H9 (cell line): ENCODE results near the gene EAF1. TPM values are rescaled to one million over a fixed set of nuclear protein-coding genes. Genes with fewer than 3 reads are reported as not detected.

Experiments
- DNase-seq: peaks from one replicate; pipeline ENCODE4 v3.0.0-alpha.2; 2017
- H2AFZ ChIP-seq: one replicate; pipeline ENCODE4 v1.6.1; 2013; ENCODE audit warnings: mild to moderate bottlenecking, low read length, control low read depth, moderate library complexity
- H2AK5ac ChIP-seq: 2 replicates; pipeline ENCODE4 v1.6.1; 2013; ENCODE audit warnings: low read length, control low read depth, mixed read lengths; ENCODE audit not compliant: insufficient read length
- H2BK120ac ChIP-seq: one replicate; pipeline ENCODE4 v1.6.1; 2013; ENCODE audit warnings: low read depth, mild to moderate bottlenecking, low read length, control low read depth, inconsistent platforms; ENCODE audit not compliant: poor library complexity, severe bottlenecking
- H2BK12ac ChIP-seq: 2 replicates; pipeline ENCODE4 v1.6.1; 2013; ENCODE audit warnings: low read length, control low read depth, mixed read lengths, low read depth; ENCODE audit not compliant: insufficient read length
- H2BK15ac ChIP-seq: 2 replicates; pipeline ENCODE4 v1.6.1; 2013; ENCODE audit warnings: low read depth, low read length, control low read depth
- H2BK20ac ChIP-seq: one replicate; pipeline ENCODE4 v1.6.1; 2013; ENCODE audit warnings: low read depth, mild to moderate bottlenecking, low read length, control low read depth, inconsistent platforms; ENCODE audit not compliant: poor library complexity, severe bottlenecking
- H2BK5ac ChIP-seq: 2 replicates; pipeline ENCODE4 v1.6.1; 2013; ENCODE audit warnings: low read length, control low read depth, mixed read lengths; ENCODE audit not compliant: insufficient read length
- H3K14ac ChIP-seq: 2 replicates; pipeline ENCODE4 v1.6.1; 2013; ENCODE audit warnings: low read length, control low read depth; ENCODE audit not compliant: insufficient read depth
- H3K18ac ChIP-seq: 2 replicates; pipeline ENCODE4 v1.6.1; 2013; ENCODE audit warnings: low read depth, mild to moderate bottlenecking, mixed read lengths, low read length, control low read depth; ENCODE audit not compliant: insufficient read length
- H3K23ac ChIP-seq: 2 replicates; pipeline ENCODE4 v1.6.1; 2013; ENCODE audit warnings: low read length, control low read depth, mixed read lengths, low read depth; ENCODE audit not compliant: insufficient read length
- H3K23me2 ChIP-seq: 2 replicates; pipeline ENCODE4 v1.6.1; 2013; ENCODE audit warnings: low read depth, mild to moderate bottlenecking, mixed read lengths, low read length, control low read depth; ENCODE audit not compliant: insufficient read length, poor library complexity, severe bottlenecking
- H3K27ac ChIP-seq: 2 replicates; pipeline ENCODE4 v1.5.1; 2013; ENCODE audit warnings: low read length, control low read depth, mixed read lengths, low read depth; ENCODE audit not compliant: insufficient read length
- H3K27me3 ChIP-seq: 2 replicates; pipeline ENCODE4 v1.6.1; 2013; ENCODE audit warnings: low read length, control low read depth, inconsistent platforms; ENCODE audit not compliant: insufficient read depth
- H3K4ac ChIP-seq: 2 replicates; pipeline ENCODE4 v1.6.1; 2013; ENCODE audit warnings: low read depth, mild to moderate bottlenecking, control low read depth, inconsistent platforms, low read length, moderate library complexity
- H3K4me1 ChIP-seq: 2 replicates; pipeline ENCODE4 v1.6.1; 2013; ENCODE audit warnings: low read length, control low read depth, inconsistent platforms; ENCODE audit not compliant: insufficient read depth
- H3K4me2 ChIP-seq: 2 replicates; pipeline ENCODE4 v1.6.1; 2013; ENCODE audit warnings: low read length, control low read depth, mixed read lengths; ENCODE audit not compliant: insufficient read length, insufficient read depth
- H3K56ac ChIP-seq: 2 replicates; pipeline ENCODE4 v1.6.1; 2013; ENCODE audit warnings: low read depth, mild to moderate bottlenecking, mixed read lengths, low read length, control low read depth; ENCODE audit not compliant: insufficient read length
- H3K79me1 ChIP-seq: 2 replicates; pipeline ENCODE4 v1.6.1; 2013; ENCODE audit warnings: low read depth, mild to moderate bottlenecking, moderate library complexity, low read length, control low read depth, inconsistent platforms; ENCODE audit not compliant: insufficient read depth, poor library complexity, severe bottlenecking
- H3K79me2 ChIP-seq: 2 replicates; pipeline ENCODE4 v1.6.1; 2013; ENCODE audit warnings: low read length, control low read depth, inconsistent platforms; ENCODE audit not compliant: insufficient read depth
- H3K9ac ChIP-seq: 2 replicates; pipeline ENCODE4 v1.6.1; 2013; ENCODE audit warnings: low read length, control low read depth, mixed read lengths; ENCODE audit not compliant: insufficient read length; ENCODE audit errors: extremely low read depth
- H3K9me3 ChIP-seq: one replicate; pipeline ENCODE4 v1.6.1; 2013; ENCODE audit warnings: low read depth, low read length, inconsistent platforms; ENCODE audit not compliant: control insufficient read depth
- H3T11ph ChIP-seq: one replicate; pipeline ENCODE4 v1.6.1; 2013; ENCODE audit warnings: mild to moderate bottlenecking, low read length, control low read depth, inconsistent platforms
- H4K20me1 ChIP-seq: one replicate; pipeline ENCODE4 v1.6.1; 2013; ENCODE audit not compliant: control insufficient read depth, insufficient read length, insufficient read depth
- H4K5ac ChIP-seq: 2 replicates; pipeline ENCODE4 v1.6.1; 2013; ENCODE audit warnings: low read depth, mild to moderate bottlenecking, mixed read lengths, low read length, control low read depth; ENCODE audit not compliant: insufficient read length
- H4K8ac ChIP-seq: replicated peaks from 2 replicates; pipeline ENCODE4 v1.6.1; 2013; ENCODE audit warnings: low read length, control low read depth, mixed read lengths, low read depth; ENCODE audit not compliant: insufficient read length
- H4K91ac ChIP-seq: 2 replicates; pipeline ENCODE4 v1.6.1; 2013; ENCODE audit warnings: low read depth, mild to moderate bottlenecking, moderate library complexity, mixed read lengths, low read length, control low read depth; ENCODE audit not compliant: insufficient read length
- H3K27ac Mint-ChIP-seq, 3 experiments: 2 replicates in 2 of 3; 3 replicates in 1 of 3; pipeline ENCODE4 v1.8.0; 2020 to 2021; ENCODE audit warnings: mixed read lengths in 3 of 3, mild to moderate bottlenecking in 1 of 3, moderate library complexity in 1 of 3
- H3K27me3 Mint-ChIP-seq: 2 replicates; pipeline ENCODE4 v1.8.0; 2021; ENCODE audit warnings: low read depth, mild to moderate bottlenecking, moderate library complexity, mixed read lengths
- H3K36me3 Mint-ChIP-seq, 3 experiments: 2 replicates in 2 of 3; 3 replicates in 1 of 3; pipeline ENCODE4 v1.8.0; 2020 to 2021; ENCODE audit warnings: low read depth in 3 of 3, mixed read lengths in 3 of 3; ENCODE audit not compliant: insufficient read depth in 1 of 3
- H3K4me1 Mint-ChIP-seq, 2 experiments: 2 replicates each; pipeline ENCODE4 v1.8.0; 2020; ENCODE audit warnings: mixed read lengths in 2 of 2
- H3K4me3 Mint-ChIP-seq, 2 experiments: 2 replicates in 1 of 2; 3 replicates in 1 of 2; pipeline ENCODE4 v1.8.0; 2020 to 2021; ENCODE audit warnings: mild to moderate bottlenecking in 2 of 2, mixed read lengths in 2 of 2, moderate library complexity in 1 of 2
- H3K9me3 Mint-ChIP-seq, 2 experiments: 2 replicates in 1 of 2; 3 replicates in 1 of 2; pipeline ENCODE4 v1.8.0; 2020; ENCODE audit warnings: mild to moderate bottlenecking in 2 of 2, mixed read lengths in 2 of 2, moderate library complexity in 1 of 2
- total RNA-seq: library from RNA; stranded (reverse); gene quantifications from 2 replicates; pipeline ENCODE4 v1.2.1, GENCODE V29; 2021
- TF ChIP-seq, protein P1 (sequence below): fragments of 200-600 bp; sonication (generic); conservative IDR thresholded peaks from 3 replicates; pipeline ENCODE4 v1.8.0; 2021; ENCODE audit warnings: antibody characterized with exemption, mild to moderate bottlenecking

EAF1 gene
- total RNA-seq, 1 experiment from 2014 or later, result 34.3 TPM

DNA sequence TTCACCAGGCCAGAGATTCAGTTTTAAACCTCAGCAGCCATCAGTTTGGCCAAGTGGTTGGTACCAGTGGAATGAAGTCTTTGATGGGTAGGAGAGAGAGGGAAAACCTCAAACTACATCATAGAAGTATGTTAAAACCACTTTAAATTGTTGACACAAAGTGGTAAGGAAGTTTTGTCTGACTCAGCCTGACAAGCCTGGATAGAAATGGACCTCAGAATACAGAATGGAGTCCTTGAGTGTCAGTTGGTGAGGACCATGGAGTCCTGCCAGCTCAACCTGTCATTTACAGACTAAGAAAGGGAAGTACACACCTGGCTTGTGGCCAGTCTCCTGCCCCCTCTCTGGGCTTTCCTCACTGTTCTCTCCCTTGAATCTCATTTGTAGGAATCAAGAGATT is 12.1 kb downstream of the EAF1 start:
- Histone ChIP-seq H3K4ac (no peak overlapping the region), H3K56ac (no peak overlapping the region), H3K23ac (no peak overlapping the region), H4K8ac (no peak overlapping the region), H2BK20ac (no peak overlapping the region), H4K20me1 (no peaks in the 10 kb centered on the region), H2BK120ac (no peak overlapping the region), H2BK5ac (no peak overlapping the region), H4K91ac (no peak overlapping the region), H2BK15ac (no peak overlapping the region), H3K4me1 (no peaks in the 10 kb centered on the region), H2AFZ (no peak overlapping the region), H3K23me2 (no peaks in the 10 kb centered on the region), H3K27me3 (no peaks in the 10 kb centered on the region), H4K5ac (no peak overlapping the region), H3T11ph (no peak overlapping the region), H3K14ac (no peak overlapping the region), H3K18ac (no peak overlapping the region), H3K27ac (no peak overlapping the region), H3K79me1 (no peaks in the 10 kb centered on the region), H2AK5ac (no peak overlapping the region), H2BK12ac (no peak overlapping the region), H3K9me3 (no peaks in the 10 kb centered on the region), H3K4me2 (no peak overlapping the region), H3K79me2 (no peaks in the 10 kb centered on the region), H3K9ac (no peak overlapping the region)
- no peak for DNase-seq
- H3K9me3 Mint-ChIP-seq, result no peaks in the 10 kb centered on the region
- no peak overlapping the region for H3K4me3 Mint-ChIP-seq
- H3K27me3 Mint-ChIP-seq, result no peaks in the 10 kb centered on the region
- H3K27ac Mint-ChIP-seq, result no peak overlapping the region
- peaks cover 19 to 75% (median 62%) of the 10 kb centered on the region in 3 experiments; a peak in 6 of 7 replicates for H3K36me3 Mint-ChIP-seq
- H3K4me1 Mint-ChIP-seq, result peaks cover 0 to 3% of the 10 kb centered on the region in 2 experiments; a peak in 1 of 4 replicates
- TF ChIP-seq, protein P1, sequence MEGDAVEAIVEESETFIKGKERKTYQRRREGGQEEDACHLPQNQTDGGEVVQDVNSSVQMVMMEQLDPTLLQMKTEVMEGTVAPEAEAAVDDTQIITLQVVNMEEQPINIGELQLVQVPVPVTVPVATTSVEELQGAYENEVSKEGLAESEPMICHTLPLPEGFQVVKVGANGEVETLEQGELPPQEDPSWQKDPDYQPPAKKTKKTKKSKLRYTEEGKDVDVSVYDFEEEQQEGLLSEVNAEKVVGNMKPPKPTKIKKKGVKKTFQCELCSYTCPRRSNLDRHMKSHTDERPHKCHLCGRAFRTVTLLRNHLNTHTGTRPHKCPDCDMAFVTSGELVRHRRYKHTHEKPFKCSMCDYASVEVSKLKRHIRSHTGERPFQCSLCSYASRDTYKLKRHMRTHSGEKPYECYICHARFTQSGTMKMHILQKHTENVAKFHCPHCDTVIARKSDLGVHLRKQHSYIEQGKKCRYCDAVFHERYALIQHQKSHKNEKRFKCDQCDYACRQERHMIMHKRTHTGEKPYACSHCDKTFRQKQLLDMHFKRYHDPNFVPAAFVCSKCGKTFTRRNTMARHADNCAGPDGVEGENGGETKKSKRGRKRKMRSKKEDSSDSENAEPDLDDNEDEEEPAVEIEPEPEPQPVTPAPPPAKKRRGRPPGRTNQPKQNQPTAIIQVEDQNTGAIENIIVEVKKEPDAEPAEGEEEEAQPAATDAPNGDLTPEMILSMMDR, result no peak
